Measurements from ENCODE around the gene IMMP2L. TPM values are rescaled to one million over a fixed set of nuclear protein-coding genes. Genes with fewer than 3 reads are reported as not detected.

Gene IMMP2L
- total RNA-seq, 2 donors from 2014 or later, result 13.1 to 22.7 TPM

- no peak for TF ChIP-seq CTCF (IDR thresholded peaks at IDR 0.05)
- no peaks in the 10 kb centered on the region for H3K27me3 ChIP-seq (replicated peaks; ENCODE audit: insufficient read depth)
- H3K27ac ChIP-seq, result no peak overlapping the region
- ATAC-seq (ENCODE audit: insufficient number of reproducible peaks, low FRiP score, low read depth) (no peak), DNase-seq (ENCODE audit: low spot score) (no peak)
- H3K4me1 ChIP-seq (ENCODE audit: control insufficient read depth in 1 of 2, low read depth in 2 of 2), result no peaks in the 10 kb centered on the region
- H3K36me3 ChIP-seq, result no peaks in the 10 kb centered on the region
- no peak overlapping the region for H3K4me3 ChIP-seq
- no peaks in the 10 kb centered on the region for H3K9me3 ChIP-seq
Measured at GRCh38 chr7:111595780-111596179, 33.5 kb upstream of the IMMP2L start.

- Histone ChIP-seq H3K27ac (no peak overlapping the region), H3K4me3 (no peak overlapping the region), H3K4me1 (ENCODE audit: control insufficient read depth in 1 of 2, low read depth in 2 of 2) (no peaks in the 10 kb centered on the region), H3K9me3 (no peaks in the 10 kb centered on the region), H3K27me3 (replicated peaks; ENCODE audit: insufficient read depth) (no peaks in the 10 kb centered on the region), H3K36me3 (no peaks in the 10 kb centered on the region)
- ATAC-seq (ENCODE audit: insufficient number of reproducible peaks, low FRiP score, low read depth), result no peak
- TF ChIP-seq CTCF (IDR thresholded peaks at IDR 0.05), result no peak
- DNase-seq (ENCODE audit: low spot score), result no peak
Measured at GRCh38 chr7:111594602-111595001, 32.3 kb upstream of the IMMP2L start.

- no peak for TF ChIP-seq CTCF (IDR thresholded peaks at IDR 0.05)
- Histone ChIP-seq H3K9me3 (no peaks in the 10 kb centered on the region), H3K36me3 (no peaks in the 10 kb centered on the region), H3K27ac (no peak overlapping the region), H3K27me3 (replicated peaks; ENCODE audit: insufficient read depth) (no peaks in the 10 kb centered on the region), H3K4me1 (ENCODE audit: control insufficient read depth in 1 of 2, low read depth in 2 of 2) (no peaks in the 10 kb centered on the region), H3K4me3 (no peak overlapping the region)
- ATAC-seq (ENCODE audit: insufficient number of reproducible peaks, low FRiP score, low read depth) (no peak), DNase-seq (ENCODE audit: low spot score) (no peak)
Measured at GRCh38 chr7:111593343-111593742, 31.1 kb upstream of the IMMP2L start.

- Histone ChIP-seq H3K4me3 (no peak overlapping the region), H3K27me3 (replicated peaks; ENCODE audit: insufficient read depth) (no peaks in the 10 kb centered on the region), H3K27ac (peak overlapping the region in 1 of 2 donors; percentile 35), H3K4me1 (ENCODE audit: control insufficient read depth in 1 of 2, low read depth in 2 of 2) (peaks cover 0 to 5% of the 10 kb centered on the region in 2 donors), H3K36me3 (no peaks in the 10 kb centered on the region), H3K9me3 (no peaks in the 10 kb centered on the region)
- ATAC-seq (ENCODE audit: insufficient number of reproducible peaks, low FRiP score, low read depth) (peak; percentile 24), DNase-seq (ENCODE audit: low spot score) (no peak)
- no peak for TF ChIP-seq CTCF (IDR thresholded peaks at IDR 0.05)
Measured at GRCh38 chr7:111588065-111588433, 25.8 kb upstream of the IMMP2L start.

GRCh38 chr7:111587410-111588064 lies 25.2 kb upstream of the IMMP2L start:
- DNase-seq (ENCODE audit: low spot score), result no peak
- peak; percentile 56 for ATAC-seq (ENCODE audit: insufficient number of reproducible peaks, low FRiP score, low read depth)
- peaks cover 0 to 5% of the 10 kb centered on the region in 2 donors for H3K4me1 ChIP-seq (ENCODE audit: control insufficient read depth in 1 of 2, low read depth in 2 of 2)
- H3K9me3 ChIP-seq, result no peaks in the 10 kb centered on the region
- H3K27ac ChIP-seq, result no peak overlapping the region
- no peak overlapping the region for H3K4me3 ChIP-seq
- H3K36me3 ChIP-seq, result no peaks in the 10 kb centered on the region
- no peaks in the 10 kb centered on the region for H3K27me3 ChIP-seq (replicated peaks; ENCODE audit: insufficient read depth)
- TF ChIP-seq CTCF (IDR thresholded peaks at IDR 0.05), result no peak

Data from thoracic aorta (tissue), 2 donors.